Duodenal mucosa (tissue), 2 donors: Measurements from ENCODE around the gene IKBKE.
A peak's percentile ranks its signal among the peaks of the same experiment; 100 is the strongest.

ENCODE experiments used
- H3K27ac ChIP-seq: one replicate; pipeline ENCODE4 v1.7.0; 2013; ENCODE audit warnings: low read depth, low read length
- H3K27me3 ChIP-seq, 2 donors: one replicate each; pipeline ENCODE4 v1.7.0; 2013; ENCODE audit warnings: low read length in 2 of 2, control low read depth in 1 of 2; ENCODE audit not compliant: insufficient read depth in 2 of 2, control insufficient read depth in 1 of 2
- H3K36me3 ChIP-seq, 2 donors: one replicate each; pipeline ENCODE4 v1.7.0; 2013; ENCODE audit warnings: low read length in 2 of 2, control low read depth in 1 of 2; ENCODE audit not compliant: insufficient read depth in 2 of 2, control insufficient read depth in 1 of 2
- H3K4me1 ChIP-seq, 2 donors: one replicate each; pipeline ENCODE4 v1.7.0; 2013; ENCODE audit warnings: low read length in 2 of 2, control low read depth in 1 of 2; ENCODE audit not compliant: insufficient read depth in 2 of 2, control insufficient read depth in 1 of 2
- H3K4me3 ChIP-seq, 2 donors: one replicate each; pipeline ENCODE4 v1.7.0; 2013; ENCODE audit warnings: low read length in 2 of 2, low read depth in 1 of 2
- H3K9ac ChIP-seq, 2 donors: one replicate each; pipeline ENCODE4 v1.7.0; 2013; ENCODE audit warnings: low read length in 2 of 2, low read depth in 1 of 2
- H3K9me3 ChIP-seq, 2 donors: one replicate each; pipeline ENCODE4 v1.7.0; 2013; ENCODE audit warnings: low read length in 2 of 2, control low read depth in 1 of 2; ENCODE audit not compliant: control insufficient read depth in 1 of 2

The IKBKE gene

GRCh38 chr1:206463137-206463536 is 7.1 kb upstream of the IKBKE start:
- Histone ChIP-seq H3K4me3 (no peak overlapping the region), H3K27me3 (no peaks in the 10 kb centered on the region), H3K27ac (no peak overlapping the region), H3K9me3 (no peaks in the 10 kb centered on the region), H3K36me3 (peaks cover 0 to 5% of the 10 kb centered on the region in 2 donors), H3K4me1 (peaks cover 8 to 9% of the 10 kb centered on the region in 2 donors), H3K9ac (no peak overlapping the region)

GRCh38 chr1:206463911-206464310 is 6.4 kb upstream of the IKBKE start:
- Histone ChIP-seq H3K27ac (no peak overlapping the region), H3K27me3 (no peaks in the 10 kb centered on the region), H3K36me3 (peaks cover 0 to 2% of the 10 kb centered on the region in 2 donors), H3K9me3 (no peaks in the 10 kb centered on the region), H3K4me1 (peaks cover 8 to 13% of the 10 kb centered on the region in 2 donors), H3K4me3 (no peak overlapping the region), H3K9ac (no peak overlapping the region)

GRCh38 chr1:206464456-206464964 is 5.8 kb upstream of the IKBKE start:
- H3K27ac ChIP-seq = no peak overlapping the region
- H3K4me3 ChIP-seq = no peak overlapping the region

GRCh38 chr1:206465951-206466350 is 4.3 kb upstream of the IKBKE start:
- Histone ChIP-seq H3K27me3 (no peaks in the 10 kb centered on the region), H3K9me3 (no peaks in the 10 kb centered on the region), H3K36me3 (peaks cover 0 to 2% of the 10 kb centered on the region in 2 donors), H3K27ac (no peak overlapping the region), H3K4me1 (peaks cover 24 to 25% of the 10 kb centered on the region in 2 donors), H3K9ac (no peak overlapping the region), H3K4me3 (no peak overlapping the region)

More at GRCh38 chr1:206464456-206464964, 5.8 kb upstream of the IKBKE start:
- no peak overlapping the region for H3K9ac ChIP-seq
- H3K27me3 ChIP-seq = no peaks in the 10 kb centered on the region
- no peaks in the 10 kb centered on the region for H3K9me3 ChIP-seq
- peaks cover 0 to 2% of the 10 kb centered on the region in 2 donors for H3K36me3 ChIP-seq
- peaks cover 14 to 17% of the 10 kb centered on the region in 2 donors for H3K4me1 ChIP-seq

- no peak overlapping the region for H3K9ac ChIP-seq
- H3K36me3 ChIP-seq = no peaks in the 10 kb centered on the region
- H3K27ac ChIP-seq = no peak overlapping the region
- no peaks in the 10 kb centered on the region for H3K27me3 ChIP-seq
- no peaks in the 10 kb centered on the region for H3K9me3 ChIP-seq
- no peak overlapping the region for H3K4me3 ChIP-seq
- peaks cover 34 to 35% of the 10 kb centered on the region in 2 donors for H3K4me1 ChIP-seq
Observed at GRCh38 chr1:206466840-206467649, 3.2 kb upstream of the IKBKE start.

DNA sequence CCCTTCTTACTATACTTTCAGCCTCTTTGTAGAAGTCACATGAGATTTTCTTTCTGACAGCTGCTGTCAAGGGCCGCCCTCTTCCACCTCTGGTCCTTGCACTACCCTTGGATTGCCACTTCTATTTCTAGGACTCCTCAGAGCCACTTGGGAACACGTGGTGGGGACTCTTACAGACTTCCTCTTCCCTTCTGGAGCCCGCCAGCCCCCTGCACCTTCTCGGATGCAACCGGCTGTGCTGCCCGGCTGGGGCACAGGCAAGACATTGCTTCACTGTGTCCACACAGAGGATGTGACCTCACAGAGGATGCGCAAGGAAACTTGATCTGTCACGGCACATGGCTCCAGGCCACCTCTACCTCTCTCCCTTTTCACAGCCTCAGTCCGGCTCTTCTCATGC is 2.4 kb upstream of the IKBKE start:
- no peaks in the 10 kb centered on the region for H3K27me3 ChIP-seq
- no peak overlapping the region for H3K27ac ChIP-seq
- no peak overlapping the region for H3K9ac ChIP-seq
- H3K36me3 ChIP-seq = no peaks in the 10 kb centered on the region
- no peak overlapping the region for H3K4me3 ChIP-seq
- H3K4me1 ChIP-seq = peaks cover 37 to 40% of the 10 kb centered on the region in 2 donors
- no peaks in the 10 kb centered on the region for H3K9me3 ChIP-seq

- Histone ChIP-seq H3K27ac (no peak overlapping the region), H3K4me1 (peaks cover 38 to 40% of the 10 kb centered on the region in 2 donors), H3K4me3 (no peak overlapping the region)
Observed at GRCh38 chr1:206468571-206468970, 1.7 kb upstream of the IKBKE start.

GRCh38 chr1:206469411-206469932 is 804 bp upstream of the IKBKE start:
- Histone ChIP-seq H3K4me3 (peak overlapping the region; percentile 94 to 99), H3K9ac (peak overlapping the region in 1 of 2 donors; percentile 92), H3K27ac (no peak overlapping the region)

More at GRCh38 chr1:206468571-206468970, 1.7 kb upstream of the IKBKE start:
- Histone ChIP-seq H3K9ac (no peak overlapping the region), H3K27me3 (no peaks in the 10 kb centered on the region), H3K9me3 (no peaks in the 10 kb centered on the region), H3K36me3 (no peaks in the 10 kb centered on the region)

GRCh38 chr1:206470692-206471414 is 577 bp downstream of the IKBKE start:
- Histone ChIP-seq H3K9ac (peak overlapping the region; percentile 76 to 92), H3K36me3 (peaks cover under 1 to 16% of the 10 kb centered on the region in 2 donors), H3K27ac (no peak overlapping the region), H3K9me3 (no peaks in the 10 kb centered on the region), H3K27me3 (no peaks in the 10 kb centered on the region), H3K4me3 (peak overlapping the region; percentile 94 to 99), H3K4me1 (peaks cover 38 to 40% of the 10 kb centered on the region in 2 donors)

More at GRCh38 chr1:206469411-206469932, 804 bp upstream of the IKBKE start:
- H3K9me3 ChIP-seq = no peaks in the 10 kb centered on the region
- H3K4me1 ChIP-seq = peaks cover 38 to 40% of the 10 kb centered on the region in 2 donors
- H3K36me3 ChIP-seq = peaks cover 0 to 5% of the 10 kb centered on the region in 2 donors
- H3K27me3 ChIP-seq = no peaks in the 10 kb centered on the region

DNA sequence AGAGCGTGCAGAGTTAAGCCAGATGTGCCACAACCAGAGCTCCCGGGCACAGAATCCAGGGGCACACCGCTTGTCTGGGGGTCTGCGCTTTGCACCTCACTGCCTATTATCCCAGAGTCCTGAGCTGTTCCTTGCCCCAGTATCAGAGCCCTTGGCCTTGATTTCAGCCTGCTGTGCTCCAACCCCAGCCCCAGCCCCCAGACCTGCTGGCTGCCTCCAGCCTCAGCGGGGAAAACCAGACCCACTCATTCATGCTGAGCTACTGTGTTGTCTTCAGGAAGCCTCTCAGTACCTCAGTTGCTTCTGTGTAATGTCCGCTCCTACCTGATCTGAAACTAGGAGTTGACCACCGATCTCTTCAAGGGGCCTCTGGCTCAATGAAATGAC is 1.1 kb downstream of the IKBKE start:
- H3K27ac ChIP-seq = no peak overlapping the region
- peaks cover 38 to 40% of the 10 kb centered on the region in 2 donors for H3K4me1 ChIP-seq
- no peaks in the 10 kb centered on the region for H3K9me3 ChIP-seq
- H3K4me3 ChIP-seq = peak overlapping the region; percentile 94 to 99
- H3K27me3 ChIP-seq = no peaks in the 10 kb centered on the region
- H3K36me3 ChIP-seq = peaks cover 6 to 21% of the 10 kb centered on the region in 2 donors
- peak overlapping the region; percentile 76 to 92 for H3K9ac ChIP-seq
